SU-DHL-6 (cell line): ENCODE measurements around the gene PDRG1.

Experiments
- H2AFZ ChIP-seq: fragments of 200-600 bp; sonication (generic); 2 replicates; pipeline ENCODE4 v1.6.1; 2014; ENCODE audit warnings: low read depth, mild to moderate bottlenecking, moderate library complexity, mixed read lengths, antibody characterized with exemption, low read length; ENCODE audit not compliant: severe bottlenecking
- H3F3A ChIP-seq: fragments of 200-600 bp; shearing (Covaris generic); 2 replicates; pipeline ENCODE4 v1.6.0; 2016; ENCODE audit warnings: antibody characterized with exemption, mild to moderate bottlenecking; ENCODE audit not compliant: insufficient read depth
- H3K27ac ChIP-seq: fragments of 200-600 bp; sonication (generic); 2 replicates; pipeline ENCODE4 v1.5.1; 2016; ENCODE audit warnings: low read depth, mild to moderate bottlenecking, low read length, moderate library complexity, mixed read lengths
- H3K27me3 ChIP-seq: fragments of 200-600 bp; sonication (generic), shearing (Covaris generic); 2 replicates; pipeline ENCODE4 v1.6.0; 2014; ENCODE audit warnings: mild to moderate bottlenecking, low read length
- H3K36me3 ChIP-seq: fragments of 200-600 bp; sonication (generic); 2 replicates; pipeline ENCODE4 v1.6.1; 2014; ENCODE audit warnings: mild to moderate bottlenecking, low read length, mixed read lengths
- H3K4me2 ChIP-seq: fragments of 300-600, 200-600 bp; shearing (Covaris generic), sonication (generic); 2 replicates; pipeline ENCODE4 v1.6.0; 2014; ENCODE audit warnings: low read length, low read depth, mild to moderate bottlenecking; ENCODE audit not compliant: poor library complexity, severe bottlenecking
- H3K4me3 ChIP-seq: fragments of 200-600 bp; sonication (generic); 2 replicates; pipeline ENCODE4 v1.5.1; 2014; ENCODE audit warnings: antibody characterized with exemption, low read length, mild to moderate bottlenecking, mixed read lengths; ENCODE audit not compliant: insufficient read depth, poor library complexity, severe bottlenecking
- H3K79me2 ChIP-seq: fragments of 200-600 bp; sonication (generic); 2 replicates; pipeline ENCODE4 v1.6.1; 2014; ENCODE audit warnings: mild to moderate bottlenecking, low read length, moderate library complexity; ENCODE audit not compliant: insufficient read depth
- H3K9ac ChIP-seq: fragments of 200-600 bp; sonication (generic); 2 replicates; pipeline ENCODE4 v1.7.0; 2014; ENCODE audit warnings: mild to moderate bottlenecking, low read length
- H3K9me2 ChIP-seq: fragments of 200-600 bp; sonication (generic); replicated peaks from 2 replicates; pipeline ENCODE4 v1.6.1; 2014; ENCODE audit warnings: low read length; ENCODE audit not compliant: insufficient read depth
- H3K9me3 ChIP-seq: fragments of 200-600 bp; sonication (generic); 2 replicates; pipeline ENCODE4 v1.6.1; 2014; ENCODE audit warnings: low read length, mixed read lengths; ENCODE audit not compliant: insufficient read depth
- H4K20me1 ChIP-seq: fragments of 200-600 bp; sonication (generic); 2 replicates; pipeline ENCODE4 v1.6.1; 2014; ENCODE audit warnings: low read depth, mild to moderate bottlenecking, antibody characterized with exemption, low read length, moderate library complexity, mixed read lengths
- CTCF ChIP-seq: fragments of 200-600 bp; sonication (generic); IDR thresholded peaks from one replicate; pipeline ENCODE4 v1.5.1; 2017; ENCODE audit warnings: antibody characterized with exemption, mild to moderate bottlenecking, low read length, moderate library complexity; ENCODE audit not compliant: insufficient read depth, poor library complexity, severe bottlenecking
- EZH2phosphoT487 ChIP-seq: fragments of 200-600 bp; sonication (generic), shearing (Covaris generic); conservative IDR thresholded peaks from 2 replicates; pipeline ENCODE4 v1.6.1; 2018; ENCODE audit warnings: mild to moderate bottlenecking, antibody characterized with exemption, low read length, moderate library complexity, mixed read lengths

Gene PDRG1

GRCh38 chr20:31913431-31914157, 38.3 kb downstream of the PDRG1 start:
- no peak overlapping the region for H3K4me2 ChIP-seq
- H3K9ac ChIP-seq = no peak overlapping the region
- no peaks in the 10 kb centered on the region for H3K27me3 ChIP-seq
- no peaks in the 10 kb centered on the region for H4K20me1 ChIP-seq
- no peak overlapping the region for H3K4me3 ChIP-seq
- H3K27ac ChIP-seq = no peak overlapping the region
- no peaks in the 10 kb centered on the region for H3K79me2 ChIP-seq
- TF ChIP-seq EZH2phosphoT487 (no peak), CTCF (no peak)
- no peaks in the 10 kb centered on the region for H3K9me3 ChIP-seq
- H3K36me3 ChIP-seq = no peaks in the 10 kb centered on the region
- no peaks in the 10 kb centered on the region for H3K9me2 ChIP-seq
- no peak overlapping the region for H2AFZ ChIP-seq
- no peaks in the 10 kb centered on the region for H3F3A ChIP-seq

GRCh38 chr20:31910071-31910803, 41.6 kb downstream of the PDRG1 start:
- TF ChIP-seq EZH2phosphoT487 = no peak
- TF ChIP-seq CTCF = no peak
- Histone ChIP-seq H3K9me3 (no peaks in the 10 kb centered on the region), H3K9me2 (no peaks in the 10 kb centered on the region), H3K4me2 (no peak overlapping the region), H3K79me2 (no peaks in the 10 kb centered on the region), H3F3A (no peaks in the 10 kb centered on the region), H3K27me3 (no peaks in the 10 kb centered on the region), H3K36me3 (no peaks in the 10 kb centered on the region), H4K20me1 (no peaks in the 10 kb centered on the region), H3K9ac (no peak overlapping the region), H2AFZ (no peak overlapping the region), H3K27ac (no peak overlapping the region), H3K4me3 (no peak overlapping the region)

- Histone ChIP-seq H3K9ac (no peak overlapping the region), H3F3A (no peaks in the 10 kb centered on the region), H3K27ac (no peak overlapping the region), H2AFZ (no peak overlapping the region), H3K9me3 (no peaks in the 10 kb centered on the region), H3K79me2 (no peaks in the 10 kb centered on the region), H3K36me3 (no peaks in the 10 kb centered on the region), H3K27me3 (no peaks in the 10 kb centered on the region), H3K4me2 (no peak overlapping the region), H3K9me2 (no peaks in the 10 kb centered on the region), H4K20me1 (no peaks in the 10 kb centered on the region), H3K4me3 (no peak overlapping the region)
- TF ChIP-seq CTCF = no peak
- TF ChIP-seq EZH2phosphoT487 = no peak
Observed at GRCh38 chr20:31909253-31910070, 42.4 kb downstream of the PDRG1 start.
